GM15510 (cell line): ENCODE results near the gene PTPRE.

Experiments
- POLR2A ChIP-seq: IDR thresholded peaks from 3 replicates; pipeline ENCODE4 v1.6.1; 2011; ENCODE audit warnings: borderline replicate concordance; ENCODE audit not compliant: insufficient read length; ENCODE audit errors: extremely low read depth

The PTPRE gene

GRCh38 chr10:128064970-128065580 is 158.2 kb downstream of the PTPRE start:
- no peak for TF ChIP-seq POLR2A

GRCh38 chr10:128065881-128066534 is 159.1 kb downstream of the PTPRE start:
- no peak for TF ChIP-seq POLR2A

- no peak for TF ChIP-seq POLR2A
These were observed 160.0 kb downstream of the PTPRE start for GRCh38 chr10:128066870-128067382.

- TF ChIP-seq POLR2A: no peak
These were observed 160.9 kb downstream of the PTPRE start for GRCh38 chr10:128067691-128068397.

- TF ChIP-seq POLR2A: no peak
These were observed 161.7 kb downstream of the PTPRE start for GRCh38 chr10:128068398-128069285.

GRCh38 chr10:128069351-128070051 is 162.6 kb downstream of the PTPRE start:
- no peak for TF ChIP-seq POLR2A

- TF ChIP-seq POLR2A: no peak
These were observed 163.3 kb downstream of the PTPRE start for GRCh38 chr10:128070161-128070560.

- TF ChIP-seq POLR2A: no peak
These were observed 164.0 kb downstream of the PTPRE start for GRCh38 chr10:128070721-128071416.

GRCh38 chr10:128071417-128071782 is 164.5 kb downstream of the PTPRE start:
- TF ChIP-seq POLR2A: no peak

GRCh38 chr10:128072046-128072445 is 165.1 kb downstream of the PTPRE start:
- TF ChIP-seq POLR2A: no peak

GRCh38 chr10:128072941-128073645 is 166.2 kb downstream of the PTPRE start:
- no peak for TF ChIP-seq POLR2A

- no peak for TF ChIP-seq POLR2A
These were observed 167.0 kb downstream of the PTPRE start for GRCh38 chr10:128073890-128074289.

- TF ChIP-seq POLR2A: no peak
These were observed 167.7 kb downstream of the PTPRE start for GRCh38 chr10:128074589-128074988.
